CD4-positive, CD25-positive, alpha-beta regulatory T cell (primary cell): ENCODE data around the gene CISD2. TPM values are rescaled to one million over a fixed set of nuclear protein-coding genes. Genes with fewer than 3 reads are reported as not detected.
A peak's percentile ranks its signal among the peaks of the same experiment; 100 is the strongest.
"Not testable (repeated sequence)": the region's sequence is repeated elsewhere in the genome, so short reads cannot be mapped to it uniquely, and the experiment has no call there.

Source experiments
- ATAC-seq, 2 donors: fragments of 150-1000 bp; cut with Tn5 transposase; one replicate each; pipeline ENCODE4 v1.10.0; 2021; ENCODE audit warnings: low read depth in 2 of 2, moderate number of reproducible peaks in 2 of 2, moderate library complexity in 1 of 2
- DNase-seq, 3 donors: peaks; one replicate each; pipeline versions ENCODE4 v3.0.0 to v3.0.0-alpha.2; 2012 to 2022; ENCODE audit warnings: mixed read lengths in 1 of 3
- H3K27ac ChIP-seq: one replicate; pipeline ENCODE4 v1.7.0; 2013; ENCODE audit warnings: mild to moderate bottlenecking, low read length; ENCODE audit not compliant: insufficient read depth, poor library complexity, severe bottlenecking
- H3K27me3 ChIP-seq: one replicate; pipeline ENCODE4 v1.7.0; 2013; ENCODE audit warnings: low read length; ENCODE audit not compliant: control insufficient read depth, insufficient read depth
- H3K36me3 ChIP-seq: one replicate; pipeline ENCODE4 v1.7.0; 2013; ENCODE audit warnings: mild to moderate bottlenecking, low read length, moderate library complexity; ENCODE audit not compliant: control insufficient read depth, insufficient read depth
- H3K4me1 ChIP-seq: 2 replicates; pipeline ENCODE4 v1.7.0; 2013; ENCODE audit warnings: mild to moderate bottlenecking, low read length; ENCODE audit not compliant: insufficient read depth, control insufficient read depth, poor library complexity, severe bottlenecking
- H3K4me3 ChIP-seq: one replicate; pipeline ENCODE4 v1.7.0; 2013; ENCODE audit warnings: low read depth, mild to moderate bottlenecking, low read length, moderate library complexity
- H3K9me3 ChIP-seq, 2 experiments: 1 replicate in 1 of 2; 2 replicates in 1 of 2; pipeline ENCODE4 v1.7.0; 2013; ENCODE audit warnings: low read length in 2 of 2, mild to moderate bottlenecking in 1 of 2, moderate library complexity in 1 of 2; ENCODE audit not compliant: control insufficient read depth in 2 of 2
- H3K27ac Mint-ChIP-seq, 3 donors: one replicate each; pipeline ENCODE4 v1.8.0; 2020 to 2022; ENCODE audit warnings: mild to moderate bottlenecking in 3 of 3, mixed read lengths in 3 of 3, moderate library complexity in 2 of 3
- H3K27me3 Mint-ChIP-seq: one replicate; pipeline ENCODE4 v1.8.0; 2022; ENCODE audit warnings: mild to moderate bottlenecking, mixed read lengths
- H3K36me3 Mint-ChIP-seq: one replicate; pipeline ENCODE4 v1.8.0; 2020; ENCODE audit warnings: mixed read lengths
- H3K4me1 Mint-ChIP-seq, 4 donors: one replicate each; pipeline ENCODE4 v1.8.0; 2020 to 2022; ENCODE audit warnings: mixed read lengths in 4 of 4, mild to moderate bottlenecking in 1 of 4
- H3K4me3 Mint-ChIP-seq, 4 donors: one replicate each; pipeline ENCODE4 v1.8.0; 2020 to 2022; ENCODE audit warnings: mild to moderate bottlenecking in 4 of 4, mixed read lengths in 4 of 4, moderate library complexity in 3 of 4
- H3K9me3 Mint-ChIP-seq, 7 donors: one replicate each; pipeline ENCODE4 v1.8.0; 2020 to 2022; ENCODE audit warnings: mixed read lengths in 7 of 7, mild to moderate bottlenecking in 3 of 7, moderate library complexity in 2 of 7
- polyA plus RNA-seq, 4 donors: library from polyadenylated mRNA; unstranded; fragments of 300-500 nt; fragmentation: Illumina TruSeq; gene quantifications; one replicate each; pipeline ENCODE4 v1.2.3, GENCODE V29; 2021
- total RNA-seq: library from RNA; stranded (reverse); gene quantifications from one replicate; pipeline ENCODE4 v1.2.3, GENCODE V29; 2022

Gene CISD2
- 17.6 TPM for total RNA-seq
- polyA plus RNA-seq: 10 to 100 TPM; 27.6 to 42.3 (median 30.3) TPM

- ATAC-seq (peak; percentile 83 to 84), DNase-seq (peak; percentile 84 to 97 (median 90))
- H3K27me3 Mint-ChIP-seq: no peaks in the 10 kb centered on the region
- Histone ChIP-seq H3K27me3 (no peaks in the 10 kb centered on the region), H3K27ac (peak within 1 kb of the TSS; percentile 98), H3K4me3 (peak within 1 kb of the TSS; percentile 94), H3K4me1 (peaks cover 45% of the 10 kb centered on the region), H3K36me3 (no peaks in the 10 kb centered on the region), H3K9me3 (no peaks in the 10 kb centered on the region)
- peak within 1 kb of the TSS; percentile 93 to 98 (median 98) for H3K4me3 Mint-ChIP-seq
- peak within 1 kb of the TSS; percentile 99 to 100 (median 99) for H3K27ac Mint-ChIP-seq
- H3K36me3 Mint-ChIP-seq: peaks cover 12% of the 10 kb centered on the region
- no peaks in the 10 kb centered on the region for H3K9me3 Mint-ChIP-seq
- H3K4me1 Mint-ChIP-seq: peaks cover 49 to 80% (median 53%) of the 10 kb centered on the region in 4 donors
Measured at GRCh38 chr4:102868781-102869568, at the start of gene CISD2. CISD2 (plus strand) TSS chr4:102868992; CDS start chr4:102869085, 93 bp downstream.

GRCh38 chr4:102819100-102819499 is 49.7 kb upstream of the CISD2 start:
- H3K9me3 Mint-ChIP-seq, H3K9me3 ChIP-seq, H3K27me3 Mint-ChIP-seq, H3K27me3 ChIP-seq, DNase-seq, ATAC-seq: not testable (repeated sequence)
- Mint-ChIP-seq H3K36me3 (peaks cover 45% of the 10 kb centered on the region), H3K27ac (peak overlapping the region; percentile 7 to 94 (median 93)), H3K4me3 (peak overlapping the region; percentile 43 to 89 (median 68)), H3K4me1 (peaks cover 48 to 91% (median 79%) of the 10 kb centered on the region in 4 donors)
- H3K4me1 ChIP-seq: peaks cover 97% of the 10 kb centered on the region
- H3K4me3 ChIP-seq: peak overlapping the region; percentile 100
- H3K36me3 ChIP-seq: peaks cover 35% of the 10 kb centered on the region
- H3K27ac ChIP-seq: peak overlapping the region; percentile 100

GRCh38 chr4:102819588-102820365 is 49.0 kb upstream of the CISD2 start:
- H3K27me3 Mint-ChIP-seq: no peaks in the 10 kb centered on the region
- H3K36me3 ChIP-seq: peaks cover 35% of the 10 kb centered on the region
- peaks cover 98% of the 10 kb centered on the region for H3K4me1 ChIP-seq
- peak overlapping the region; percentile 100 for H3K4me3 ChIP-seq
- no peaks in the 10 kb centered on the region for H3K9me3 ChIP-seq
- H3K27ac ChIP-seq: peak overlapping the region; percentile 100
- H3K9me3 Mint-ChIP-seq: no peaks in the 10 kb centered on the region
- peak overlapping the region; percentile 82 to 94 (median 93) for H3K27ac Mint-ChIP-seq
- peaks cover 45% of the 10 kb centered on the region for H3K36me3 Mint-ChIP-seq
- peaks cover 48 to 89% (median 75%) of the 10 kb centered on the region in 4 donors for H3K4me1 Mint-ChIP-seq
- peak; percentile 42 to 78 (median 68) for DNase-seq
- H3K4me3 Mint-ChIP-seq: peak overlapping the region in 1 of 4 donors; percentile 93
- peak; percentile 62 to 67 for ATAC-seq
- H3K27me3 ChIP-seq: no peaks in the 10 kb centered on the region

- Histone ChIP-seq H3K9me3 (no peaks in the 10 kb centered on the region), H3K27me3 (no peaks in the 10 kb centered on the region), H3K27ac (peak overlapping the region; percentile 100), H3K36me3 (peaks cover 17% of the 10 kb centered on the region), H3K4me1 (peaks cover 61% of the 10 kb centered on the region), H3K4me3 (peak overlapping the region; percentile 100)
- Mint-ChIP-seq H3K4me3 (no peak overlapping the region), H3K27ac (peak overlapping the region; percentile 32 to 74 (median 53)), H3K9me3 (no peaks in the 10 kb centered on the region), H3K27me3 (no peaks in the 10 kb centered on the region), H3K36me3 (peaks cover 15% of the 10 kb centered on the region), H3K4me1 (peaks cover 28 to 60% (median 49%) of the 10 kb centered on the region in 4 donors)
- DNase-seq (no peak), ATAC-seq (no peak)
Measured at GRCh38 chr4:102823464-102823863, 45.3 kb upstream of the CISD2 start.

- Mint-ChIP-seq H3K4me1 (peaks cover 28 to 60% (median 49%) of the 10 kb centered on the region in 4 donors), H3K27ac (peak overlapping the region in 2 of 3 donors; percentile 53 to 74), H3K27me3 (no peaks in the 10 kb centered on the region), H3K4me3 (no peak overlapping the region), H3K9me3 (no peaks in the 10 kb centered on the region), H3K36me3 (peaks cover 15% of the 10 kb centered on the region)
- ATAC-seq (no peak), DNase-seq (no peak)
- Histone ChIP-seq H3K27ac (peak overlapping the region; percentile 100), H3K36me3 (peaks cover 15% of the 10 kb centered on the region), H3K4me3 (peak overlapping the region; percentile 100), H3K9me3 (no peaks in the 10 kb centered on the region), H3K27me3 (no peaks in the 10 kb centered on the region), H3K4me1 (peaks cover 57% of the 10 kb centered on the region)
Measured at GRCh38 chr4:102823897-102824296, 44.9 kb upstream of the CISD2 start.

GRCh38 chr4:102824398-102824797 is 44.4 kb upstream of the CISD2 start:
- no peaks in the 10 kb centered on the region for H3K9me3 Mint-ChIP-seq
- no peaks in the 10 kb centered on the region for H3K27me3 Mint-ChIP-seq
- H3K27ac ChIP-seq: peak overlapping the region; percentile 100
- peak overlapping the region in 1 of 3 donors; percentile 32 for H3K27ac Mint-ChIP-seq
- peaks cover 15% of the 10 kb centered on the region for H3K36me3 Mint-ChIP-seq
- ATAC-seq (no peak), DNase-seq (no peak)
- H3K4me3 ChIP-seq: peak overlapping the region; percentile 100
- peaks cover 52% of the 10 kb centered on the region for H3K4me1 ChIP-seq
- H3K27me3 ChIP-seq: no peaks in the 10 kb centered on the region
- H3K4me1 Mint-ChIP-seq: peaks cover 27 to 63% (median 52%) of the 10 kb centered on the region in 4 donors
- no peaks in the 10 kb centered on the region for H3K9me3 ChIP-seq
- no peak overlapping the region for H3K4me3 Mint-ChIP-seq
- H3K36me3 ChIP-seq: peaks cover 15% of the 10 kb centered on the region

- DNase-seq (peak in 2 of 3 donors; percentile 43 to 62), ATAC-seq (no peak)
- no peak overlapping the region for H3K27ac Mint-ChIP-seq
- peak overlapping the region; percentile 100 for H3K4me3 ChIP-seq
- H3K4me1 Mint-ChIP-seq: peaks cover 16 to 52% (median 44%) of the 10 kb centered on the region in 4 donors
- H3K27ac ChIP-seq: peak overlapping the region; percentile 100
- no peaks in the 10 kb centered on the region for H3K27me3 ChIP-seq
- peaks cover 41% of the 10 kb centered on the region for H3K4me1 ChIP-seq
- no peaks in the 10 kb centered on the region for H3K27me3 Mint-ChIP-seq
- peaks cover 9% of the 10 kb centered on the region for H3K36me3 Mint-ChIP-seq
- H3K9me3 Mint-ChIP-seq: no peaks in the 10 kb centered on the region
- no peaks in the 10 kb centered on the region for H3K9me3 ChIP-seq
- no peak overlapping the region for H3K4me3 Mint-ChIP-seq
- peaks cover 15% of the 10 kb centered on the region for H3K36me3 ChIP-seq
Measured at GRCh38 chr4:102825261-102826091, 43.3 kb upstream of the CISD2 start.
